GM21529 (cell line): ENCODE measurements around the gene FSTL4.

Experiments
- ATAC-seq: cut with Tn5 transposase; IDR thresholded peaks from one replicate; pipeline ENCODE4 v1.9.1; 2021; ENCODE audit not compliant: unreplicated experiment

Gene FSTL4

GRCh38 chr5:133354323-133355185, 257.8 kb downstream of the FSTL4 start:
- no peak for ATAC-seq

GRCh38 chr5:133353741-133354140, 258.6 kb downstream of the FSTL4 start:
- ATAC-seq = no peak

DNA sequence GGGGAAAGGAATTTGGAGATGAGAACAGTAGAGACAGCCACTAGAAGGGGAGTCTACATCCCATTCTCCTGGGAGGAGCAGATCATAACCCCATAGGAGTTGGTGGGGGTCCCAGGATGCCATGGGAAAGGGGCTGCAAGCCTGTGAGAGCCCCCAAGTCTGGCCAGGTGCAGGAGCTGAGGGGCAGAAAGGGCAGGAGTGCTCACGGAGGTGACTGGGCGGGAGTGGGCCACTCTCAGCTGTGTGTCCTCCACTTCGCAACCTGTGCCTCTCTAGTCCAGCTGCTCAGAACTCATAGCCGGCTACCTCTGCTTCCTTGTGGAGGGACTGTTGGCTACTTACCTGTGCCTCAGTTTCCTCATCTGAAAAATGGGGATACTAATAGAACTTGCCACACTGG, 263.9 kb downstream of the FSTL4 start:
- ATAC-seq = no peak

- no peak for ATAC-seq
Observed at GRCh38 chr5:133347039-133347438, 265.3 kb downstream of the FSTL4 start.

- no peak for ATAC-seq
Observed at GRCh38 chr5:133344266-133344665, 268.1 kb downstream of the FSTL4 start.

DNA sequence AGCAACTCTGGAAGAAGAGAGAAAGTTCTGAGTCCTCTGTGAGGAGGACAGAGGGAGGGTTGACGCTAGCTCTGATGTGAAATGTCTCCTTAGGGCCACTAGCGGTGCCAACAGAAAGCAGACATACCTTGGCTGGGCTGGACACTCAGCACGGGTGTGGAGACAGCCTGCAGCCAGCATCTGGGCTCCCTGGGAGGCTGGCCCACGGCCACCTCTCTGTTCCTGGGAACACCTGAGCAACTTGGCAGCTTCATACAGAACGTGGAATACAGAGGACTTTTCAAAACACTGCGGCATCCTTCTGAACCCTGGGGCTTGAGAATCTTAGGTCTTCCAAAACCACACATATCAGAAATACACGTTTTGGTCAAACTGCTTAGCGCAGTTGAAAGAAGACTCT, 269.1 kb downstream of the FSTL4 start:
- ATAC-seq = no peak

GRCh38 chr5:133341915-133342710, 270.2 kb downstream of the FSTL4 start:
- ATAC-seq = no peak

GRCh38 chr5:133341296-133341695, 271.0 kb downstream of the FSTL4 start:
- ATAC-seq = no peak

- no peak for ATAC-seq
Observed at GRCh38 chr5:133340822-133341221, 271.5 kb downstream of the FSTL4 start.

DNA sequence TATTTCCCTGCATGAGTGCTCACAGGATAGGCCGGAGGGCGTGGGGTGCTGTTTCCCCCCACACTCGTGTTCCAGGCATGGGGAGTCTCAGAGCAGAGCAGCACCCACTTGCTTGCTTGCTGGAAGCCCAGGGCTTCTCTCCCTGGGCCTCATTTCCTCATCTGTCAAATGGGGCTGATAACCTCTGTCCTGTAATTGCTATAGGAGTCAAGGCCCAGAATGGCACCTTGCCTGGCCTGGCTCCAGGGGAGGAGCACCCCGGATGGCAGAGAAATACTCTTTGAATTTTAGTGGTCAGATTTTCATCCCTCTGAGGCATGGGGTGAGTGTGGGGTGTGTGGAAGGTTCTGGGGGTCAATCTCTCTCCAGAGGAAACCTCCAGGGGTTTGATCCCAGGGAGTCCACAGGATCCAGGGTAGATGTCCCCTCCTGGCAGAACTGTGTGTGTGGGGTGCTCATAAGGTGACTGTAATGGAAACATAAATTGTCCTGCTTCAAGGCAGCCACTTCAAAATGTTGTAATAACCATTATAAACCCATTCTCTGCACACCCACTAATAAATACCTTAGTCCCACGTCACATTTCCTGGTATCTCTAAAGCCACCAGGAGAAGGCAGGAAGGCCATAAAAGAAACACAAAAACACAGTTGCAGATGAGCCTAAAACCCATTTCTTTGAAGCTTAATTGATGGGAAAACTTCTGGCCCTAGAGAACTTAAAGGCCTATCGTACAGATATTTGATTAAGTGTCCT, 272.2 kb downstream of the FSTL4 start:
- no peak for ATAC-seq

DNA sequence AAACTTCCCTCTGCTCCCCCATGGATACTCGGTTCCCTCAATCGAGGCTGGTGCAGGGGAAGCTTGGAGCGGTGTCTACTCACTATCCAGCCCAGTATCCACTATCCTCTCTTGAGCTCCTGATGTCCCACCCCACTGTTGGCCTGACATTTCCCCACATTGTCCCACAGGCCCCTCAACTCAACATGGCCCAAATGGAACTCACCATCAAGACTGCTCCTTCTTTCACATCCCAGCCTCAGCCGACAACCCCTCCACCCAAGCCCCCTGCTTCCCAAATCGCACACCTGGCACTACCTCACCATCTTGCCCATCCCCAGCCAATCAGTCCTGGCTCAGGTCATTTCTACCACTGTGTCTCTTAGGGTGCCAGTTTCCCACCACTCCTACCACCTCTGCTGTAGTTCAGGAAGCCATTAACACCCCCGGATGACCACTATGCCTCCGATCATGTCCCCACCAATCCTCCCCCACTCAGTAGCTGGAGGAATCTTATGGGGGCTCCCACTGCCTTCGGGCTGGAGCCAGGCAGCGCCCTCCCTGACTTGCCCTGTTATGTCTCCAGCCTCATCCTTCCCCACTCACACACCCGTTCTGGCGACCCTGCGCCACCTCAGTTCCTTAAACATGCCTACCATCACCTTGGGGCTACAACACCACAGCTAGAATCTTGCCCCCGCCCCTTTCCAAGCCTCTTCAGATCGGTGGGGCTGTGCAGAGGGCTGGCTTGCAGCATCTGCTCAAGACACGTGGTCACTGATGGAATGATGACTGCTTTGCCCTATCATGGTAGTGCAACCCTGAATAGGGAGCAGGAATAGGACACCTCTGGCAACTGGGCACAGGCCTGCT, 273.6 kb downstream of the FSTL4 start:
- no peak for ATAC-seq

GRCh38 chr5:133337795-133338445, 274.4 kb downstream of the FSTL4 start:
- no peak for ATAC-seq

GRCh38 chr5:133336969-133337410, 275.4 kb downstream of the FSTL4 start:
- no peak for ATAC-seq

GRCh38 chr5:133336121-133336968, 276.0 kb downstream of the FSTL4 start:
- no peak for ATAC-seq

DNA sequence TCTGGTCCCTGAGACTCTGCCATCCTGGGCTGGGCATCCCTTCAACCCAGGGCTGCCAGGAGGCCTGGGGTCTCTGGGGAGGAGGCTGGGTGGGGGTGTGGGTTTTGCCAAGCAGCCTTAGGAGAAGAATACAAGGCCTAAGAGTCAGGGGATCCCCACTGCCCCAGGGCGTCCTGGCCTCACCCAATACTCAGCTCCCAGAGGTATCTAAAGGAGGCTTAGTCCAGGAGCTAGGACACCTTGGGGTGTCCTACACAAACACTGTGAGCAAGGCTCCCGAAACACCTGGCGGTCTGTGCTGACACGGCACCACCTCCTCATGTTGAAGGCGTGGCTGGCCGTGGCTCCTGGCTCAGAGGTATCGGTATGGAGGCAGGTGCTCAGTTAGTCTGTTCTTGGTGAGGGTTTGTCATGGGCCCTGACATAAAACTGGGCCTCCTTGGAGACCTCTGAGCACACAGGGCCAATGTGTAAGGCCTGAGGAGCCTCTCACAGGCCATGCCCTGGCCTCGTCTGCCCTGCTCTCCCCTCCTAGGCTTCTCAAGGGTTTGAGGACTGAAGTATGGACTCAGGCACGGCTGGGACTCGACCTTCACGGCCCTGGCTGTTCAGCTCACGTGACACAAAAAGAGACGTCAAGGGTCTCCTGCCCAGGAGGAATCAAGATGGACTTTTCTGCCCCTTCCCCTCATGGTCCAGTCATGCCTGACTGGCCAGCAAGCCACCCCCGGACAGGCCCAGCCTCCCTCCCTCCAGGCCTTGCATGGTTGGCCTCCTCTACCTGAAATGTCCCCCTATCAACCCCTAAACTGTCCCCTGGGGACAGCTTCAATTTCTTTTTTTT, 277.3 kb downstream of the FSTL4 start:
- no peak for ATAC-seq

GRCh38 chr5:133333326-133334150, 278.8 kb downstream of the FSTL4 start:
- ATAC-seq = no peak

DNA sequence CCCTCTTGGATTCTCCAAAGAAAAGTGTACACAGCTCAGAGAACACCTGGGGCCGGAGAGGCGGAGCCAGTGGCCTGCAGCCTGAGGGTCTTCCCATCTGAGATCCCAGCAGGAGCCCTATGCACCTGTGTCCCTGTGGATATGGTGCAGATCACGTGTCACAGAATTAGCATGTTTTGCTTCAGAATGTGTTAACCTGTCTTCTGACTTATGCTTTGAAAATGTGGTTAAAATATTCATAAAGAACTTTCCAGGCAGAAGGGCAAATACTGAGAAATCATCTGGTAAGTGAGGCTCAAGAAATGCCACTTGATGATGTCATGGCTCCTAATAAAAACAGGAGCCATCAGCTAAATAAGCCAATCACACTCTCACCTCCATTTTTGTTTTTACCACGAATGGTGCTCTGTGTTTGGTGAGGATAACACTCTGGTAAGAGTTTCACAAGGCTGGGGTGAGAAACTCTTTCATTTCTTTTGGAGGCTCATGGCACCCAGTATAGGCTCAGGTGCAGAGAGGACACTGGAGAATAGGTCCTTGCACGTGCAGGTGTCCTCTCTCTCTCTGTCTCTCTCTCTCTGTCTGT, 279.8 kb downstream of the FSTL4 start:
- ATAC-seq = no peak
